BJ (cell line): ENCODE data around the gene SEC23A. TPM values are rescaled to one million over a fixed set of nuclear protein-coding genes. Genes with fewer than 3 reads are reported as not detected.

Experiments
- CTCF ChIA-PET: fragments of 350-600 bp; formaldehyde crosslinking; extraction: SDS; loops from one replicate; lab custom pipeline; 2021; ENCODE audit warnings: antibody characterized with exemption, inconsistent platforms; lab: Yijun Ruan, JAX
- POLR2A ChIA-PET: fragments of 300-600 bp; sonication (Branson Sonifier 250); formaldehyde crosslinking; extraction: SDS; loops from one replicate; lab custom pipeline; 2021; ENCODE audit warnings: antibody characterized with exemption; lab: Charles Lee
- DNase-seq: peaks from one replicate; pipeline ENCODE4 v3.0.0-alpha.2; 2011; ENCODE audit warnings: low read depth
- H3K27me3 ChIP-seq: 2 replicates; pipeline ENCODE4 v1.6.0; 2011; ENCODE audit warnings: low read length; ENCODE audit not compliant: control insufficient read depth, insufficient read depth
- H3K36me3 ChIP-seq: 2 replicates; pipeline ENCODE4 v1.5.1; 2011; ENCODE audit warnings: low read length; ENCODE audit not compliant: control insufficient read depth, insufficient read depth
- H3K4me3 ChIP-seq: 2 replicates; pipeline ENCODE4 v1.5.1; 2011; ENCODE audit warnings: low read depth, mild to moderate bottlenecking, control low read depth, low read length
- polyA plus RNA-seq: library from polyadenylated mRNA; depleted of rRNA; stranded (reverse); fragments of >200 nt; gene quantifications from 2 replicates; pipeline ENCODE4 v1.2.3, GENCODE V29; 2011
- TF ChIP-seq, protein P1 (sequence below): IDR thresholded peaks from 2 replicates; pipeline ENCODE4 v1.5.1; 2011; ENCODE audit warnings: low read depth, mild to moderate bottlenecking, control low read depth, inconsistent platforms, low read length, moderate library complexity; ENCODE audit not compliant: insufficient read depth

SEC23A gene
- polyA plus RNA-seq, 1 experiment: 157 TPM

DNA sequence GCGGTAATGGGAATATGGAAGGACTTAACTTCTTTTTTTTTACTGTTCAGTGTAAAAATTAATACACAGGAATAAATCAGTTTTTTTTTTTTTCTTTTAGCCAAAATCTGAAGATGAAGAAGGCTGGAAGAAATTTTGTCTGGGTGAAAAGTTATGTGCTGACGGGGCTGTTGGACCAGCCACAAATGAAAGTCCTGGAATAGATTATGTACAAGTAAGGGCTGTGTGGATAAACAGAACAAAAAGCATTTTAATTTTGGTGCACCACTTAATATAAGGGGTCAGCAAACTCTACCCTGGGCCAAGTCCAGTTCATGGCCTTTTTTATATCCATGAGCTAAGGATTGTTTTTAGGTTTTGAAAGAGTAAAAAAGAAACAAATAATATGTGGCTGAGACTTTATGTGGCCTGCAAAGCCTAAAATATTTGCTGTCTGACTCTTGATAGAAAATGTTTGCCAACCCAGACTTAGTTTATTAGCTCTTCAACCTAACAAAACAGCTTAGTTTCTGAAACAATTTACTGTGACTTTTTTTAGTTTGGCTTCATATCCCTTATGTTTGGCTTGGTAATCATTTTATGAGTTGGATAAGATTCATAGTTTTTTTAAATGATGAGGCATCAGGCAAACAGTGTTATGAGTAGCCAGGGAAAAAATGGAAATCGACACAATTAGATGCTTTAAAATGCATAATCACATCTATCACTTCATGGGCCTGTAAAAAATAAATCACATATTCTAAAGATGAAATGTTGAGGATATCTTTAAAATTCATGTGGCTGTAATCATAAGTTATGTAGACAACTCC, 19.5 kb upstream of the SEC23A start:
- DNase-seq: no peak
- Histone ChIP-seq H3K36me3 (no peaks in the 10 kb centered on the region), H3K4me3 (no peak overlapping the region), H3K27me3 (no peaks in the 10 kb centered on the region)
- POLR2A ChIA-PET: no interaction called here
- TF ChIP-seq, protein P1, sequence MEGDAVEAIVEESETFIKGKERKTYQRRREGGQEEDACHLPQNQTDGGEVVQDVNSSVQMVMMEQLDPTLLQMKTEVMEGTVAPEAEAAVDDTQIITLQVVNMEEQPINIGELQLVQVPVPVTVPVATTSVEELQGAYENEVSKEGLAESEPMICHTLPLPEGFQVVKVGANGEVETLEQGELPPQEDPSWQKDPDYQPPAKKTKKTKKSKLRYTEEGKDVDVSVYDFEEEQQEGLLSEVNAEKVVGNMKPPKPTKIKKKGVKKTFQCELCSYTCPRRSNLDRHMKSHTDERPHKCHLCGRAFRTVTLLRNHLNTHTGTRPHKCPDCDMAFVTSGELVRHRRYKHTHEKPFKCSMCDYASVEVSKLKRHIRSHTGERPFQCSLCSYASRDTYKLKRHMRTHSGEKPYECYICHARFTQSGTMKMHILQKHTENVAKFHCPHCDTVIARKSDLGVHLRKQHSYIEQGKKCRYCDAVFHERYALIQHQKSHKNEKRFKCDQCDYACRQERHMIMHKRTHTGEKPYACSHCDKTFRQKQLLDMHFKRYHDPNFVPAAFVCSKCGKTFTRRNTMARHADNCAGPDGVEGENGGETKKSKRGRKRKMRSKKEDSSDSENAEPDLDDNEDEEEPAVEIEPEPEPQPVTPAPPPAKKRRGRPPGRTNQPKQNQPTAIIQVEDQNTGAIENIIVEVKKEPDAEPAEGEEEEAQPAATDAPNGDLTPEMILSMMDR: no peak
- CTCF ChIA-PET: interaction anchor here (0.6 to 1.3 kb wide), 2 partner anchors 12 to 33 kb away, joined by 3 read pairs; no protein-coding TSS in a partner anchor

DNA sequence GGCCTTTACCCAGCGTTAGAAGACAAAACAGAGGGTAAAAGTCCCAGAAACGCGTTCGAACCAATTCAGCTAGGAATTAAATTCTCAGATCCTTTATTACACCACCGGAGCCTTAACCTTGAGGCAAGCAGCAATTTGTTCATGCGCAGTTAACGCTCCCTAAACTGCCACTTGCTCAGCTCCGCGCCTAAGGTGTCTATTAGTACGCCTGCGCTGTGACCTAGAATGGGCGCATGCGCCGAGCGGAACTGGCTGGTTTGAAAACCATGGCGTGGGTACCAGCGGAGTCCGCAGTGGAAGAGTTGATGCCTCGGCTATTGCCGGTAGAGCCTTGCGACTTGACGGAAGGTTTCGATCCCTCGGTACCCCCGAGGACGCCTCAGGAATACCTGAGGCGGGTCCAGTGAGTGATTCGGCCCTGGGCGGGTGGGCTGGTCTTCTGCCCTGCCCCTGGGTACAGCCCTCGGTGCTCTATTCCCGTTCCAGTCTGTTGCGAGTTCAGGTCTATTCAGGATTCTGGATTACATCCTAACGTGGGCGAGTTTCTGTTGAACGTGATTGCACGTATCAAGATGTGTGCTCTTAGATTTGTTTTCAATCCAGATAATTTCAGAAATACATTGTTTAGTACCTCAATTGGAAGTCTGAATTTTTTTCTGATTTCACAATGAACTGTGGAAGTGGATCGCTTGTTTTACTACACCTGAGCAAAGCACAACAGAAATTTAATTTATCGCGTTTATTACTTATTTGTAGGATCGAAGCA, 11.2 kb upstream of the SEC23A start, which contains the start of gene GEMIN2:
GEMIN2 (plus strand) TSS at position 251 of the 766 bp plus-strand sequence; CDS start at position 267, 16 bp downstream.
- ChIA-PET POLR2A (interaction anchor here (0.7 kb wide), 2 partner anchors 11 to 262 kb away, joined by 3 to 6 read pairs; partner anchors contain the start of gene SEC23A), CTCF (interaction anchor here (0.6 to 1.1 kb wide), 3 partner anchors 10 to 312 kb away, joined by 3 read pairs; partner anchors contain the start of gene SEC23A)
- H3K27me3 ChIP-seq: no peaks in the 10 kb centered on the region
- H3K36me3 ChIP-seq: no peaks in the 10 kb centered on the region
- H3K4me3 ChIP-seq: peak within 1 kb of the TSS; percentile 97
- TF ChIP-seq, protein P1: no peak
- DNase-seq: peak; percentile 66

- CTCF ChIA-PET: interaction anchor here (0.6 to 1.1 kb wide), 3 partner anchors 11 to 313 kb away, joined by 3 read pairs; partner anchors contain the start of gene SEC23A
- H3K36me3 ChIP-seq: no peaks in the 10 kb centered on the region
- peak overlapping the region; percentile 97 for H3K4me3 ChIP-seq
- no peaks in the 10 kb centered on the region for H3K27me3 ChIP-seq
- POLR2A ChIA-PET: interaction anchor here (0.7 kb wide), 2 partner anchors 10 to 263 kb away, joined by 3 to 6 read pairs; partner anchors contain the start of gene SEC23A
- TF ChIP-seq, protein P1: no peak
- no peak for DNase-seq
These were observed 10.6 kb upstream of the SEC23A start for GRCh38 chr14:39113685-39114072.

- H3K36me3 ChIP-seq: no peaks in the 10 kb centered on the region
- no peak for DNase-seq
- ChIA-PET POLR2A (no interaction called here), CTCF (interaction anchor here (1.1 kb wide), 1 partner anchor 315 kb away, joined by 4 read pairs; no protein-coding TSS in a partner anchor)
- no peaks in the 10 kb centered on the region for H3K27me3 ChIP-seq
- no peak overlapping the region for H3K4me3 ChIP-seq
- TF ChIP-seq, protein P1: no peak
These were observed 7.1 kb upstream of the SEC23A start for GRCh38 chr14:39109893-39110715.
